ENCODE results near the gene KMT2E.

DNA sequence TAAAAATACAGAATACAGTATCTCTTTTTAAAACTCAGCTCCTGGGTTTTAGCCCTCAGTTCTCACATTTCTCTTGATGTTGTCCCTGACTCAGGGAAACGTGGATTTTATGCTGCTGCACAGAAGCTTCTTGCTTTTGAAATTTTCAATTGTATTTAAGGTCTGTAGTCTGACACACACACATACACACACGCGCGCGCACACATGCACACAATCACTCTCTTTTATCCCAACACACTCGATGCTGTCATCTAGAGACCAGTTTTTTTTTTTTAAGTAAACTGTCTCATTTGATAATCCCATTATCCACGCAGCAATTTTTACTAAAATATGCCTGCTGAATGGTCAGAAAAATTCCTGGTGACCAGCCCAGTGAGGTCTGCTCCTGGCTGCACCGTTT lies 108.6 kb downstream of the KMT2E start:
- TF ChIP-seq, protein P1, sequence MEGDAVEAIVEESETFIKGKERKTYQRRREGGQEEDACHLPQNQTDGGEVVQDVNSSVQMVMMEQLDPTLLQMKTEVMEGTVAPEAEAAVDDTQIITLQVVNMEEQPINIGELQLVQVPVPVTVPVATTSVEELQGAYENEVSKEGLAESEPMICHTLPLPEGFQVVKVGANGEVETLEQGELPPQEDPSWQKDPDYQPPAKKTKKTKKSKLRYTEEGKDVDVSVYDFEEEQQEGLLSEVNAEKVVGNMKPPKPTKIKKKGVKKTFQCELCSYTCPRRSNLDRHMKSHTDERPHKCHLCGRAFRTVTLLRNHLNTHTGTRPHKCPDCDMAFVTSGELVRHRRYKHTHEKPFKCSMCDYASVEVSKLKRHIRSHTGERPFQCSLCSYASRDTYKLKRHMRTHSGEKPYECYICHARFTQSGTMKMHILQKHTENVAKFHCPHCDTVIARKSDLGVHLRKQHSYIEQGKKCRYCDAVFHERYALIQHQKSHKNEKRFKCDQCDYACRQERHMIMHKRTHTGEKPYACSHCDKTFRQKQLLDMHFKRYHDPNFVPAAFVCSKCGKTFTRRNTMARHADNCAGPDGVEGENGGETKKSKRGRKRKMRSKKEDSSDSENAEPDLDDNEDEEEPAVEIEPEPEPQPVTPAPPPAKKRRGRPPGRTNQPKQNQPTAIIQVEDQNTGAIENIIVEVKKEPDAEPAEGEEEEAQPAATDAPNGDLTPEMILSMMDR (IDR thresholded peaks at IDR 0.05; ENCODE audit: low read length) = no peak
- TF ChIP-seq EZH2 (IDR thresholded peaks at IDR 0.05; ENCODE audit: borderline replicate concordance, low read length) = no peak
